ENCODE measurements around the gene NXN.
"Not testable (repeated sequence)": the region's sequence is repeated elsewhere in the genome, so short reads cannot be mapped to it uniquely, and the experiment has no call there.

Gene NXN

DNA sequence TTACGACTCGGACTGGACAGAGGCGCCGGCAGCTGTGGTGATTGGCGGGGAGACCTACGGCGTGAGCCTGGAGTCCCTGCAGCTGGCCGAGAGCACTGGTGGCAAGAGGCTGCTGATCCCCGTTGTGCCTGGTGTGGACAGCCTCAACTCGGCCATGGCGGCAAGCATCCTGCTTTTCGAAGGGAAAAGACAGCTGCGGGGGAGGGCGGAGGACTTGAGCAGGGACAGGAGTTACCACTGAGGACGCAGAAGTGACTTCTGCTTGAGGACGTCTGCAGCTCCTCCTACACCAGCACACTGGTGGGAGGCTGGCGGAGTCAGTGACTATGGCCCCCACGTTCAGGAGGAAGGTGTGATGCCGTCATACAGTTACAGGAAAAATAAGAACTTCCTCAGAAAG lies 187.7 kb downstream of the NXN start:
- no peak overlapping the region for H3K27ac ChIP-seq (replicated peaks)
- TF ChIP-seq SPI1 (IDR thresholded peaks at IDR 0.05; ENCODE audit: borderline replicate concordance, low read depth) (no peak), CTCF (IDR thresholded peaks at IDR 0.05; ENCODE audit: insufficient read depth, low read length) (no peak), REST (IDR thresholded peaks at IDR 0.05; ENCODE audit: insufficient replicate concordance, low read depth) (no peak), POLR2AphosphoS5 (IDR thresholded peaks at IDR 0.05; ENCODE audit: low read depth) (no peak), GABPA (IDR thresholded peaks at IDR 0.05; ENCODE audit: low read depth) (no peak)
- DNase-seq (ENCODE audit: low read depth in 1 of 2, low spot score in 1 of 2), result no peak

DNA sequence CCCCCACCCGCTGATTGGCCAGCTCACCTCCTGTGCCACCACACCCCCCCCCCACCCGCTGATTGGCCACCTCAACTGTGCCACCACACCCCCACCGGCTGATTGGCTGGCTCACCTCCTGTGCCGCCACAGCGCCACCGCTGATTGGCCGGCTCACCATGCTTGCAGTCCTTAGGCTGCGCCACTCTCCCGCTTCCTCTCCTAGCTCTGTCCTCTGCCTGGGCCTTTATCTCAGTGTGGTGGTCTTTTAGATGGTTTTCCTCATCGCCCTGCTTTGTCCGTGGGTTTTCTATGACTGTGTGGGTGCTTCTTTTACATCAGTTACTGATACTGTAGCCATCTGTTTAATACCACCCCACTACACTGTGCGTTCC lies 188.7 kb downstream of the NXN start:
- H3K4me3 ChIP-seq (replicated peaks; ENCODE audit: insufficient read depth, low read length); DNase-seq (ENCODE audit: low read depth in 1 of 2, low spot score in 1 of 2); H3K27ac ChIP-seq (replicated peaks); H3K27me3 ChIP-seq (ENCODE audit: insufficient read depth, poor library complexity, severe bottlenecking): not testable (repeated sequence)

More for the DNA sequence above, 187.7 kb downstream of the NXN start:
- H3K27me3 ChIP-seq (ENCODE audit: insufficient read depth, poor library complexity, severe bottlenecking), result no peaks in the 10 kb centered on the region
- no peak overlapping the region for H3K4me3 ChIP-seq (replicated peaks; ENCODE audit: insufficient read depth, low read length)

- H3K4me3 ChIP-seq (replicated peaks; ENCODE audit: insufficient read depth, low read length); DNase-seq (ENCODE audit: low read depth in 1 of 2, low spot score in 1 of 2); H3K27ac ChIP-seq (replicated peaks); H3K27me3 ChIP-seq (ENCODE audit: insufficient read depth, poor library complexity, severe bottlenecking): not testable (repeated sequence)
Measured at GRCh38 chr17:789931-790873, 189.4 kb downstream of the NXN start.

DNA sequence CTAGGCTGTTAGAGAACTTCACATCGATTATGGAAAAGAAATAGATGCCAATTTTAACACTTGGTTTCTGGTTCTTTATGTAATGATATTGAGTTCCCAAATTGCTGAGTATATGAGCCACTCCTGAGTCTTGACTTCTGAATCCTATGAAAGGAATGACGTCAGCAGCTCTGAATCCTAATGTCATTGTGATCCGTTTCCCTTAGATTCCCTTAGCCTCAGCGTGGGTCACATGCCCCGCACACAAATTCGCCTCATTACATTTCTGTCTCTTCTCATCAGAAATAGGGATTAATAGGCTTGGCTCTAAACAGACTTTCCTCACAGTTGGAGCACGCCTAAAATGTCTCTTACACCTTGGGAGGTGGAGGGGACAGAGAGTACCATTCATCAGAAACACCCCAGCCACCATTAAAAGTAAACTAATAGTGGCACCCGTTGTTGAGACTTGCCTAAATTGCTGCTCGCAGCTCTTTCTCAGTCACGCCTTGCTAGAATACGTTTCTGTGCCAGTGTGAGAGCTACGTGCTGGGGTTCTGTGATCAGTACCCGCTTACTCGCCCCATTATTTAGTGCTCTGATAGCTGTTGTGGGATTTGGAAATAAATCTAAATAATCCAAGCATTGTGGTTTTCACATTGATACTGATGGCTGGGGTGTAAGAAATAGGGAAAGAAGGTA lies 190.3 kb downstream of the NXN start:
- Histone ChIP-seq H3K4me3 (replicated peaks; ENCODE audit: insufficient read depth, low read length) (no peak overlapping the region), H3K27me3 (ENCODE audit: insufficient read depth, poor library complexity, severe bottlenecking) (no peaks in the 10 kb centered on the region)
- DNase-seq (ENCODE audit: low read depth in 1 of 2, low spot score in 1 of 2), result no peak

More for the DNA sequence above, 190.3 kb downstream of the NXN start:
- H3K27ac ChIP-seq (replicated peaks), result no peak overlapping the region
- TF ChIP-seq SPI1 (IDR thresholded peaks at IDR 0.05; ENCODE audit: borderline replicate concordance, low read depth), result no peak
- no peak for TF ChIP-seq REST (IDR thresholded peaks at IDR 0.05; ENCODE audit: insufficient replicate concordance, low read depth)

All from HL-60 (cell line).